CD4-positive, alpha-beta T cell treated with Interleukin-17A for 4 hours (primary cell): ENCODE results near the gene MED7.
A peak's percentile ranks its signal among the peaks of the same experiment; 100 is the strongest.

ENCODE experiments used
- DNase-seq: peaks from one replicate; pipeline ENCODE4 v3.0.0-alpha.2; 2020; ENCODE audit warnings: mixed read lengths

Gene MED7

DNA sequence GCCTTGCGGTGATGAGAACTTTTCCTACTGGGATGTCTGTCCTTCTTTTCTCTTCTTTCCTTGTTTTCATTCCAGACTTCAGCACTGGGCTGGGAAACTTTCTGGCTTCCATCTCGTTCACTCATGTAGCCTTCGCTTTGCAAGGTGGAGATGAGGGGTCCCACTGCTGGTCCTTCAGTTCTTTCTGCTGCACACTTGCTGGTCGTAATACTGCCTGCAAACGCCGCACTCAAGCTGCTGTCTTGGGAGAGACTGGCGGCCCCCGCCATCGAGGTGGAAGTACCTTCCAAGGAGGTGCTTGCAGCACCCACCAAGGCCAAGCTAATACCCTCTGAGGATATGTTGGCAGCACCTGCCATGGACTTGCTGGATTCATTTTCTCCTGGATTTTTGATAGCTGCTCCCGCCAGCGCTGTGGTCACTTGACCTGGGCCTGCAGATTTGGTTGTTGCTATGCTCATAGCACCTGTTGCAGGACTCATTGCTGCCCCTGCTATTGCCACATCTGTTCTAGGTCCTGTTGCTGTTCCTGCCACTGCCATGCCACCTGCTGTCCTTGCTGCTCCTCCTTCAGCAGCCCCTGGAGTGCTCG lies 20.4 kb upstream of the MED7 start:
- DNase-seq: no peak

DNA sequence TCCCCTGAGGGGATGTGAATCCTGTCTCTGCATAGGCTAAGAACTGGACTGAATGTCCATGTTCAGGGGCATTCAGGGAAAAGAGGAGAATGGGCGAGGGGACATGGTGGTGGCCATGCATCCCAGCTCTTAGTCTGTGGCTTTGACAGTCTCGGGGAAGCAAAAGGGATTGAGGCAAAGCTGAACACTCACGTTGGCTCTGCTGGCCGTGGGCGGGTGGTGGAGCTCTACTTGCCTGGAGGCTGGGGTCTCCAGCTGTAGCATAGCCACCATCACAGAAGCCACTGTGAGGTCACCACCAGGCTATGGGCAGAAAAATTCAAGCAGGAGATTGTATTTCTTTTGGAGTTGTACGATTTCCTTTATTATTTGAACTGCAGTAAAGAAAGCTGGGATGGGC lies 19.3 kb upstream of the MED7 start:
- DNase-seq: no peak

DNA sequence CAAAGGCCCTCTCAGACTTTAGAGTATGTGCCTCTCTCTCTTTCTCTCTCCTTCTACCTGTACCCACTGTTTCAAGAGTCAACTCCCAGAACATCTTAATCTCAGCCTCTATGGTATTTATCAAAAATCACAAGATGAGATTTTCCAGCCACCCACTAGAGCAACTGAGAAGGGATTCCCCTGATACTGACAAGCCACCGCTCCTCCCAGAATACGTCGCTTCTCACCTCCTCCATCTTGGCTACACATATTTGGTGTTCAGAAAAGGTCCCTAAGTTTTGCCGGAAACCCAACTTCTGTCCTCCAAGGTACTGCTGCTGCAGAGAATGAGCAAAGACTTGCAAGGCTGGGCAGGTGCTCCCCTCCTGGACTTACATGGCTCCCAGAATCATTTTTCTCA lies 17.3 kb upstream of the MED7 start:
- peak; percentile 36 for DNase-seq

DNA sequence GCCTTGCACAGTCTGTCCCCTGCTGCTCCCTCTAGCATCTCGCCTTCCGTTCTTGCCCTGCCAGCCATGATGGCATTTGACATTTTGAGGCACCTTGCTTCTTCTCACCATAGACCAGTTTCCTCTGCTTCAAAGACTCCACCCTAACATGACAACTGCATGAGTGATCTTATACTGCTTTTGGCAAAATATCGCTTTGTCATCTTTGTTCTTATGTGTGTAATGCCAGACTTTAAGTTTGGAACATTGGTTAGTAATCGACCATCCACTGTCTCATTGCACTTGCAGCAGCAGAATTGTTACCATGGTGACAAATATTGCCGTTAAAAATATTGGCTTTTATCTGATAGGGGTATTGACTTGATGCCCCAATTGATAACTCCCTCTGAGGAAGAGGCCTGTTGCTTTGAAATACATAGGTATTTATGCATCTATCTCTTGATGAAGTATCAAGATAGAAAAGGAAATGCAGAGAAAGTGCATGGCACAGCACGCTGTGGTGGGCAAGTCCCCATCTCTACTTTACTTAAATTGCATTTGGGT lies 16.6 kb upstream of the MED7 start:
- DNase-seq: peak; percentile 69

DNA sequence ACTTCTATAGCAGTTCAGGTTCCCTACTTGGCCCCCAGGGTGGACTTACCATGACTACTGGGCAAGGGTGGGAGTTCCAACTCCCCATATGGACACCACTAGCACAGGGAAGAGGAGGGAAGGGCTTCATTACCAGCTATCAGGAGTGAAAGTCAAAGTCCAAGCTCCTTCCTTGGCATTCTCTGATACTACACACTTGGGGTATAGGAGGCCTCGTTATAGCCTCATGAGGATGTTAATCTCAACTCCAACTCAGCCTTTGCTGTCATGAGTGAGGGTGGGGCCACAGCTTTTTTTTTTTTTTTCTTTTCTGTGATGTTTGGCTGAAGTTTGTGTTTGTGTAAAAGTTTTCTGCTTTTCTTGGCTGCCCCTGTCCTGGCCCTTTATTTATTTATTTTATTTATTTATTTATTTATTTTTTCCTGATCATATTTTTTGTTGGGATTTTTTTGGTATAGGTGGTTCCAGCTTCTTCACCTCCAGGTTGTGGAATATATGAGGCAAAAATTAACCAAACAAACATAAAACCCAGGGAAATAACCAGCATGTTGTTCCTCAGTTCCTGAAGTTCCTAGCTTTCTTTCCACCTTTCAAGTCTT lies 14.7 kb upstream of the MED7 start:
- no peak for DNase-seq

DNA sequence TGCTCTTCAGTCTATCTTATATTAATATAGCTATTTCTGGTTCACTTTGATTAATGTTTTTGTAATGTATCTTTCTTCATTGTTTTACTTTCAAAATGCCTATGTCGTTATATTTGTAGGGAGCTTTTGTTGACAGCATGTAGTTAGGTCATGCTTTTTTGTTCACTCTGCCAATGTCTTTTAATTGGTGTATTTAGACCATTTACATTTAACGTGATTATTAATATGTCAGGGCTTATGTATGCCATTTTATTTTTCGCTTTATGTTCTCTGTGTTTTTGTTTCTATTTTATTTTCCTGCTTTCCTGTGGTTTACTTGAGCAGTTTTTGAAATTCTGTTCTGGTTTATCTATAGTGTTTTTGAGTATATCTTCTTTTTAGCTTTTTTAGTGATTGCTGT lies 12.6 kb upstream of the MED7 start:
- DNase-seq: no peak

DNA sequence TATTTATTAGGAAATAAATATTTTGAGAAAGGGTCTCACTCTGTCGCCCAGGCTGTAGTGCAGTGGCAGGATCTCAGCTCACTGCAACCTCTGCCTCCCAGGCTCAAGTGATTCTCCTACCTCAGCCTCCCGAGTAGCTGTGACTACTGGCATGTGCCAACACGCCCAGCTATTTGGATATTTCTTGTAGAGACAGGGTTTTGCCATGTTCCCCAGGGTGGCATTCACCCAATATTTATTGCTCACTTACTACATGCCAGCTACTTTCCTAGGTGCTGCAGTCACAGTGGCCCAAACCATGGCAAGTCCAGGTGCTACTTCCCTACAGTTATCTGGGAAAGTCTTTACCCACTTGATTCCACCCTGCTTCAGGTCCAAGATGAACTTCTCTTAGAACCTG lies 8.3 kb upstream of the MED7 start:
- DNase-seq: no peak

DNA sequence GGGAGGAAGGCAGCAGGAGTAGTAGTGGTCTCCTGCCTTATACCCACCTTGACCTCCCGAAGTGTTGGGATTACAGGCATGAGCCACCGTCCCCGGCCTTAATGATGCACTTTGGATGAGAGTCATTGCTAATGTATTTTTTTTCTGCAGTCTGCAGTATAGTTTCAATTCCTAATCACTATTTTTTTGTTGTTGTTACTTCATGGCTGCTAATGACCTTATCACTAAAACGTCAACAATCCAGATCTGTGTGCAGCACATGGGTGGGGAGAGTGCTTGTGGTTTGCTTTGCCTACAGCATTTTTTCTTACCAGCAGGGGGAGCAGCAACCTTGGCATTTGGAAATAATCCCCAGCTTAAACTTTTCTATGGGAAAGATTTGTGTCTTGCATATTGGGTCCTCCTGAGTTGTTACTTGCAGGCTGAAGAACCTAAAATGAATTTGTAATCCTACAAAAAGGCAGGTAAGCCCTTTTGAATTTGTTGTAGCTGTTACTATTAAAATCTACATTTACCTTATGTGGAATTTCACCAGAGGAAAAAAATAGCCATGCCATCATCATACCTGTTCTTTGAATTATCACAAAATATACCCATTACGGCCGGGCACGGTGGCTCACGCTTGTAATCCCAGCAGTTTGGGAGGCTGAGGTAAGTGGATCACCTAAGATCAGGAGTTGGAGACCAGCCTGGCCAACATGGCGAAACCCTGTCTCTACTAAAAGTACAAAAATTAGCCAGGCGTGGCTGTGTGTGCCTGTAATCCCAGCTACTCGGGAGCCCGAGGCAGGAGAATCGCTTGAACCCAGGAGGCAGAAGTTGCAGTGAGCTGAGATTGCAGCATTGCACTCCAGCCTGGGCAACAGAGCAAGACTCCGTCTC lies 6.3 kb upstream of the MED7 start:
- peak; percentile 89 for DNase-seq

DNA sequence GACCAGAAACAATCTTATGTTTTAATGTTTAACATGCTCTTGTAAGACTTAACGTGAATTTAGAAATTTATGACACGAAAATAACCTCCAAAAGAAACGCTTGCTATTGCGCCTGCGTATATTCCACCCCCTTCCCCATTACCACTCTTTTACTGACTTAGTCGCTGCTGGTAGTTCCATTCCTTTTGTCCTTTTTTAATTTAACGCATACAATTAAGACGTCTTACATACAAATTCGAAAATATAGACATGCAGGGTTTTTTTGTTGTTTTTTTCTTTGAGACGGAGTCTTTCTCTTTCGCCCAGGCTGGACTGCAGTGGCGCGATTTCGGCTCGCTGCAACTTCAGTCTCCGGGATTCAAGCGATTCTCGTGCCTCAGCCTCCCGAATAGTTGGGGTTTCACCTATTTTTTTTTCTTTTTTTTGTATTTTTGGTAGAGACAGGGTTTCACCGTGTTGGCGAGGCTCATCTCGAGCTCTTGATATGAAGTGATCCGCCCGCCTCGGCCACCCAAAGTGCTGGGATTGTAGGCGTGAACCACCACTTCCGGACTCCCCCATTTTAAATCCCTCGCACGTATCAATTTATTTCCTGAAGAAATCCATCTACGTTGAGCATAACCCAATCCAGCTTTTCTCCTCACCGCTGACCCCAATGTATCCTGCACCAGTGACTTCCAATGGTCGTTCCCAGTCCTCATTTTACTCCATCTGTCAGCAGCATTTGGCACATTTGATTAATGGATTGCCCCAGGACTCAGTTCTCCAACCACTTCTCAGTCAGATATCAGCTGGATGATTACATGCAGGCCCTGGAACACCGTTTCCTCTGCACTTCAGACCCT lies 684 bp upstream of the MED7 start:
- peak; percentile 66 for DNase-seq

DNA sequence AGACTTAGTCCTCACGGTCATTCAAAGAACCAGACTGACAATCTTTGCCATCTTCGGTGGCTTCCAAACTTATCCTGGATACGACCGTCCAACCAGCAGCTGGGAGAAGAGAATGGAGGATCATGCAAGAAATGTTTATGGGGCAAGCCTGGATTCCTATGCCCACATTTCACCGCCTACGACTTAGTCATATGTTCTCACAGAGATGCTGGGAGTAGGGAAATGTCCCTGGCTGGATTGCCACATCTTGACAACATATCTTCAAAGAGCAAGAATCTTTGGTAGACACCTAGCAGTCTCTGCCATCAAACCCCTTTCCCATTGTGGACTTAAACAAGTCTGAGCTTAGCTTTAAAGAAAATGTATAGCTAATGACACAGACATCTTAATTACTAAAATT lies 5.0 kb downstream of the MED7 start:
- DNase-seq: no peak

DNA sequence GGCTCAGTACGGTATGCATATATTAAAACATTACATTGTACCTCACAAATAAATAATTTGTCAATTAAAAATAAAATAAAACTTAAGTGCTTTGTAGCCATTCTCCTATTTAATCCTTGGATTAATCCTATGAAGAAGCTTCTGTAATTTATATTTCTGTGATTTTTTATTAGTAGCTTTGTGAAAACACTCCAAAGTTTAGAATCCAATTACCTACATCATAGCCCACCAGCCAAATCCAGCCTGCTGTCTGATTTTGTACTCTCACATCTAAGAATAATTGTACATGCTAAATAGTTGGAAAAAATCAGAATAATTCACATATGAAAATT lies 10.4 kb downstream of the MED7 start:
- no peak for DNase-seq

DNA sequence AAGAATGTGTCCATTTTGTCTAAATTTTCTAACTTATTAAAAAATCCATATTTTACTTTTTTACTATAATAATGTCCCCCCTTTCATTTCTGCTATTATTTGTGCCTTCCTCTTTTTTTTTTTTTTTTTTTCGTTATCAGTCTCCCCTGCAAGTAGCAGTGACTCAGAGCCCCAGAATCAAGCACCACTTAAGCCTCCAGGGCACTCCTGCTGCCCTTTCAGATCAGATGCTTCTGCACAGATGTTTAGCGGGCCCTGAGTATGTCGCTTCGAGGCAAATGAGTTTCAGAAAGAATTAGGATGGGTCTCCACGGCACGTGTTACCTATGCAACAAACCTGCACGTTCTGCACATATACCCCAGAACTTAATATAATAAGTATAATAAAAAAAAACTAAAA lies 11.7 kb downstream of the MED7 start:
- no peak for DNase-seq

DNA sequence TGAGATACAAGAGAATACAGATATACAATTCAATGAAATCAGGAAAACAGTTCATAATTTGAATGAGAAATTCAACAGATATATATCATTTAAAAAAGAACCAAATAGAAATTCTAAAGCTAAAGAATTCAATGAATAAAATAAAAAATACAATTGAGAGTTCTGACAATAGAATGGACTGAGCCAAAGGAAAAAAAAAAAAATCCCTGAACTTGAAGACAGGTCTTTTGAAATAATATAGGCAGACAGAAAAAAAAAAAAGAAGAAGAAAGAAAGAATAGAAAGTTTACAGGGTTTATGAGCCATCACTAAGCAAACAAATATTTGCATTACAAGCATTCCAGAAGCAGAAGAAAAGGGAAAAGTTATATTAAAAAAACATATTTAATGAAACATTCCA lies 21.0 kb downstream of the MED7 start:
- no peak for DNase-seq

DNA sequence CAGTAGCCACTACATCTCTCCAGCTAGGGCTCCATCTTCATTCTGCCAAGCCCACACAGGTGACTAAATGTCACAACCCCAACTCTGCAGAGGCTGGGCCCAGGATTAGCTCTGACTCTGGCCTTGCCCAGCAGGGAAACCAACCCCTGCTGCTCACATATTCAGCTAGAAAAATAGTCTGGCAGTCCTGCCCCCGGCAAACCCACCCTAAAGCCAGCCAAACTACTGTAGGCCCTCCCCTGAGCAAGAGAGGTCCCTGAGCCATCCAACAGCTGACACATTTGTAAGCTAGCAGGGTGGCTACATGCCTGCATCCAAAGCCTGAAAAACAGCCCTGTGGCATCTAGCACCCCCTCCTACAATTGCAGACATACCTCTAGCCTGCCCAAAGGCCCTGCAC lies 22.6 kb downstream of the MED7 start:
- DNase-seq: no peak

DNA sequence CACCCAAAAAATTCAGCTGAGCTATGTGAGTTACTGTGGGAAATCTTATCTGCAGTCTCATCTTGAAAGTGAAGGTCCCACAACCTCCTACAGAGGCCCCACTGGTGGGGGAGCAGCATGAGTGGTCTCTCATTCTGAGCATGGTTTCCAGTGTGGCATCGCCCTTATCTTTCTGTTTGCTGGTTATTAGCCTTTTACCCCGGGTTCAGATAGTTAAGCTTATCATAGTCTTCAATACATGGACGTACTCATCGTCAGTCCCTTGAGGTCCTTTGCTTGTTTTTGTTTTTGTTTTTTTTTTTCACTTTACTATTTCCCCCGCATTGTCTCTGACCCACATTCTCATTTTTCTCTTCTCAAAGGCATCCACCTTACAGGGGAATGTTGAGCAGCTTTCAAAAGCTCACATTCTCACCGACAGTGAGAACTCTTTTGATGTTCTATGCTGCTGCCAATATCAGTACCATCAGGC lies 26.1 kb downstream of the MED7 start:
- DNase-seq: no peak

DNA sequence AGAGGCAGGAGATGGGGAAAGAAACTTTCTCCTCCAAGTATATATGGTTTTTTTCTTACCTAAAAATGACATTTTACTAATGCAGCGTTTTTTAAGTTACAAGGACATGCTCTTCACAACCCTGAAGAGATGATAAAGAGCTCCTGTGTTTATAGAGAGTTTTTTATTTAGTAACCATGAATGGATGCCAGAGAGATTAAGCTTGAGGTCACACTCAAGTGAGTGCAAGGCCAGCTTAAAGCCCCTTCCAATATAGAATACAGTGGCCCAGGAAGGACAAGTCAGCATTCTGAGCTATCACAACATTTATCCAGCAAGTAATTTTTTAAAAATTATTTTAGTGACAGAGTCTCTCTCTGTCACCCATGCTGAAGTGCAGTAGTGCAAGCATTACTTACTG lies 27.2 kb downstream of the MED7 start:
- no peak for DNase-seq

DNA sequence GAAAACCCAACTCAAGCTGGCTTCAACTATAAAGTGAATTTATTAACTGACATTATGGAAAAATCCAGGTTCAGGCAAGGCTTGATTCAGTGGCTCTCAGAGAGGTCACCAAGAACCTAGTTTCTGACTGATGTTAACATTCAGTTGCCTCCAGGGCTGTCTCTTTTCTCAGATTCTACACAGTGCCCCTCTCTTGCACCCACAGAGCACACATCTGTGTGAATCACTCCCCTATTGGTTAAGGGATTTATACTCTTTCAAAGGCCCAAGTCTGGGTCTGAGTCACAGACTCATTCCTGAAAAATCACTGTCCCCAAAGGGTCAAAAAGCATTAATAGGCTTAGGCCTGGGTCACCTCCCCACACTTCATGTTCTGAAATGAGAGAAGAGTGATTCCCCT lies 27.7 kb downstream of the MED7 start:
- no peak for DNase-seq

DNA sequence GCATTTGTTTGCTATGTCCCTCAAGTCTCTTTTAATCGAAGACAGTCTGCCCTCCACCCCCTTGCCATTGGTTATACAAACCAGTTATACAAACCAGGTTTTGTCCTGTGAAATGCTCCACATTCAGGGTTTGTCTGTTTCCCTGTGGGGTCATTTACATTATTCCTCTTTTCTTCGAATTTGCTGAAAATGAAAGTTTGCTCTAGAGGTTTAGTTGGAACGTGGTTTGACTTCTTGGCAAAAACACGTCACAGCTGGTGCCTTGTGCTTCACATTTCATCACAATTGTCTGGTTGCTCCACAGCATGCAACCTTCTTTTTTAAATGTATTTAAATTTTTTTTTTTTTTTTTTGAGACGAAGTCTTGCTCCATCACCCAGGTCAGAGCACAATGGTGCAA lies 29.7 kb downstream of the MED7 start:
- DNase-seq: no peak

DNA sequence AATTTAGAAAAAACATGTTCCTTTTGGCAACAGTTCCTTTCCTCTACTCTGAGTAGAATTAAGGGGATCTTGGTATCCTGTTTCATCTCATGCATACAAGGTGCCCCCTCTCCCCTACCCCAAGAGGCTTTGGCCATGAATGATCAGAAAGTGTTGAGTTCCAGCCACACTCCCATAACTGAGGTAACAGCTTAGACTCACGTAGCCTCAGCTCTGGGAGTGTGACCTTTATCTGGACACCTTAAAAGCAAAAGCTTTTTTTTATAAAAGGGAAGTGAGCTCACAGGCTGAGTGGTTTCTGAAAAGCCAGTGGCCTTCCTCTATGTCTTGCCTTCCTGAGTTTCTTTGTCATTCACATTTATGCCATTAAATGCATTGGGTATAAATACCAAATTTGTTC lies 32.9 kb downstream of the MED7 start:
- DNase-seq: peak; percentile 40

DNA sequence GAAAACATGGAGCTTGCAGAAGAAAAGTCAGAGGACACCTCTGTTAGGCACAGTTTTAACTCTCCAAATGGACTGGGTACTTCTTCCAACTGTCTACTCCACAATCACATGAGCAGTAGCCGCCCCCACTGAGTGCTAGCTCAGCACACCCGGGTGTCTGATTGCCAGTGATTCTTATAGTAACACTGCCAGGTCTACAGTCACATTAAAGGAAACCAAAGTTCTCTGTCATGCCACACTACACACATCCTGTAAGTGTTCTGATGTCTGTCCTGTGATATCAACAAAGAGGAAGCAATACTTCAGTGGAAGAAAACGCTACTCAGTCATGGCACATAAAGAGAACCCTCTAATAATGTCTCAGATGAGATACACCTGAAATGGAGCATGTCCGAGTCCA lies 33.7 kb downstream of the MED7 start, which contains the start of gene HAVCR2:
Gene HAVCR2 (minus strand): TSS at position 69 of the 400 bp plus-strand sequence. CDS start 61 bp downstream, at position 8.
- peak; percentile 70 for DNase-seq

DNA sequence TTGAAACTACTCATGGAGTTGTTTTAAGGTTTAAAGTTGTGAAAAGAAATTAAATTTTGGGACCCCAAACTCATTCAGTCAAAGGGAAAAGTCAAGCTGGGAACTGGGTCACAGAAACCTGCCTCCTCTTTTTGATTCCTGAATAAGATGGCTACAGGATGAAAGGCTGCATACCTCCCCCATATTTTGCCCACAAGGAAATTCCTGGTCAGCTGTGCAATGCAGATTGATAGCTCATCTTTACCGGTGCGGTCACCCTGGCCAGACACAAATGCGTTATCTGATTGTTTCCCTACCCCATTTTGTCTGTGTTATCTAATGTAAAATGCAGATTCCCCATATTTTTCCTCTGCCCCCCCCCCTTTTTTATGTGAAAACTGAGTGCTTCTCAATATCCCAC lies 35.2 kb downstream of the MED7 start:
- DNase-seq: no peak

DNA sequence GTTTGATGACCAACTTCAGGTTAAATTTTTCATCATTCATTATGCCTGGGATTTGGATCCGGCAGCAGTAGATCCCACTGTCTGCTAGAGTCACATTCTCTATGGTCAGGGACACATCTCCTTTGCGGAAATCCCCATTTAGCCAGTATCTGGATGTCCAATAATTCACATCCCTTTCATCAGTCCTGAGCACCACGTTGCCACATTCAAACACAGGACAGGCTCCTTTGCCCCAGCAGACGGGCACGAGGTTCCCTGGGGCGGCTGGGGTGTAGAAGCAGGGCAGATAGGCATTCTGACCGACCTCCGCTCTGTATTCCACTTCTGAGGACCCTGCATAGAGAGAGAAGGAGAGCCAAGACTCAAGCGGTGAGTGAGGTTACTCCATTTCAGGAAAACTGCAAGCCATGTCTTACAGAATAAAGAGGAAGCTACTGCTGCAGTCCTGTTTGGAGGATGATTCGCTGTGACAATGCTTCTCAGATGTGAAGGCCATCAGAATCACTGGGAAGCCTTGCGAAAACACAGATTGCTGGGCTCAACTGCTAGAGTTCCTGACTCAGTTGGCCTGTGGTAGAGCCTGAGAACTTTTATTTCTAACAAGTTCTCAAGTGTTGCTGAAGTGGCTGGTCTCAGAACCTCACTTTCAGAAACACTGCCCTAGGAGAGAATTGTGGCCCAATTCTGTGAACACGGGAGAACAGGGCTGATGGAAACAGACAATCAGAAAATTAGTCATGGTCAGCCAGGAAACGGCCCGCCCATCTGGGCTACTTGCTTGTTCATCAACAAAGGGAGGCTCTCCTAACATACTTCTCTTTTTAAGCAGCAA lies 35.8 kb downstream of the MED7 start:
- peak; percentile 15 for DNase-seq
